GM18868 (cell line): Measurements from ENCODE around the gene BICDL2.
A peak's percentile ranks its signal among the peaks of the same experiment; 100 is the strongest.
"Not testable (repeated sequence)": the region's sequence is repeated elsewhere in the genome, so short reads cannot be mapped to it uniquely, and the experiment has no call there.

ENCODE experiments used
- ATAC-seq: cut with Tn5 transposase; IDR thresholded peaks from one replicate; pipeline ENCODE4 v1.9.1; 2021; ENCODE audit warnings: mild to moderate bottlenecking, moderate library complexity; ENCODE audit not compliant: unreplicated experiment

The BICDL2 gene

GRCh38 chr16:3065069-3065741 is 28.5 kb upstream of the BICDL2 start, which contains the start of gene IL32:
TSS of gene IL32 (plus strand) at chr16:3065640. CDS start at chr16:3065812, 172 bp downstream.
- ATAC-seq = no peak

- ATAC-seq = no peak
Measured at GRCh38 chr16:3063625-3064386, 27.1 kb upstream of the BICDL2 start.

- ATAC-seq = no peak
Measured at GRCh38 chr16:3062553-3062952, 25.8 kb upstream of the BICDL2 start.

- no peak for ATAC-seq
Measured at GRCh38 chr16:3060339-3061127, 23.8 kb upstream of the BICDL2 start.

- ATAC-seq = no peak
Measured at GRCh38 chr16:3059723-3060242, 23.0 kb upstream of the BICDL2 start.

GRCh38 chr16:3059041-3059722 is 22.4 kb upstream of the BICDL2 start:
- ATAC-seq = peak; percentile 79

GRCh38 chr16:3058139-3059030 is 21.6 kb upstream of the BICDL2 start:
- no peak for ATAC-seq

- ATAC-seq = no peak
Measured at GRCh38 chr16:3057181-3058138, 20.7 kb upstream of the BICDL2 start.

- ATAC-seq = no peak
Measured at GRCh38 chr16:3056336-3057180, 19.8 kb upstream of the BICDL2 start.

- not testable (repeated sequence) for ATAC-seq
Measured at GRCh38 chr16:3055734-3056115, 19.0 kb upstream of the BICDL2 start.

- no peak for ATAC-seq
Measured at GRCh38 chr16:3054965-3055733, 18.4 kb upstream of the BICDL2 start.

- ATAC-seq = not testable (repeated sequence)
Measured at GRCh38 chr16:3053330-3053710, 16.6 kb upstream of the BICDL2 start.

GRCh38 chr16:3052571-3053329 is 16.0 kb upstream of the BICDL2 start:
- ATAC-seq = not testable (repeated sequence)

GRCh38 chr16:3051494-3051893 is 14.8 kb upstream of the BICDL2 start:
- ATAC-seq = no peak

- ATAC-seq = no peak
Measured at GRCh38 chr16:3051009-3051408, 14.3 kb upstream of the BICDL2 start.

- no peak for ATAC-seq
Measured at GRCh38 chr16:3050487-3050886, 13.7 kb upstream of the BICDL2 start.
